A673 (cell line): Measurements from ENCODE around the gene GJC2.

Source experiments
- EZH2 ChIP-seq: fragments of 200-600 bp; sonication (generic); IDR thresholded peaks from 2 replicates; pipeline ENCODE4 v1.6.1; 2017; ENCODE audit warnings: borderline replicate concordance, low read depth, mild to moderate bottlenecking, mixed read lengths, antibody characterized with exemption, low read length; ENCODE audit not compliant: poor library complexity, severe bottlenecking
- TF ChIP-seq, protein P1 (sequence below): fragments of 300-800, 200-600 bp; sonication (generic); conservative IDR thresholded peaks from 2 replicates; pipeline ENCODE4 v1.5.1; 2017; ENCODE audit warnings: low read depth, mild to moderate bottlenecking, antibody characterized with exemption, low read length, moderate library complexity, mixed read lengths

DNA sequence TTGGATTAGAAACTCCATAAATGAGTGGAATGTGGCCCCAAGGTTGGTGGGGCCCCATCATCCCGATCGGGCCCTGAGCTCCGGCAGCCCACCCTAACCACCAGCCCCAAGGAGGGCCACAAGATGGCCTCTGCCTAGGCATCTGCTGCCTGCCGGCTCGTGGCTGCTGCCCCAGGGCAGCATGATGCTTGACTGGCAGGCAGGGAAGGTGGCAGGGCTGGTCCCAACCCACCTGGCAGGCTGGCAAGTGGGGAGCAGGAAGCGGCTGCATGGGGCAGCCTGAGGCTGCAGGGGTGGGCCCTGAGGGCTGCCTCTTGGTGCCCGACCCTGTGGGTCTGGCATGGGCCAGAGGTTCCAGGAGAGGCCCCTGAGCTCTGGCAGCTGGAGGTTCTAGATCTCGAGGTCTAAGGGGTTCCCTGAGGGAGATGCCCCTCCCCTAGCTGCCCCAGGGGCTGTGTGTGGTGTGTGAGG is 760 bp upstream of the GJC2 start:
- TF ChIP-seq, protein P1, sequence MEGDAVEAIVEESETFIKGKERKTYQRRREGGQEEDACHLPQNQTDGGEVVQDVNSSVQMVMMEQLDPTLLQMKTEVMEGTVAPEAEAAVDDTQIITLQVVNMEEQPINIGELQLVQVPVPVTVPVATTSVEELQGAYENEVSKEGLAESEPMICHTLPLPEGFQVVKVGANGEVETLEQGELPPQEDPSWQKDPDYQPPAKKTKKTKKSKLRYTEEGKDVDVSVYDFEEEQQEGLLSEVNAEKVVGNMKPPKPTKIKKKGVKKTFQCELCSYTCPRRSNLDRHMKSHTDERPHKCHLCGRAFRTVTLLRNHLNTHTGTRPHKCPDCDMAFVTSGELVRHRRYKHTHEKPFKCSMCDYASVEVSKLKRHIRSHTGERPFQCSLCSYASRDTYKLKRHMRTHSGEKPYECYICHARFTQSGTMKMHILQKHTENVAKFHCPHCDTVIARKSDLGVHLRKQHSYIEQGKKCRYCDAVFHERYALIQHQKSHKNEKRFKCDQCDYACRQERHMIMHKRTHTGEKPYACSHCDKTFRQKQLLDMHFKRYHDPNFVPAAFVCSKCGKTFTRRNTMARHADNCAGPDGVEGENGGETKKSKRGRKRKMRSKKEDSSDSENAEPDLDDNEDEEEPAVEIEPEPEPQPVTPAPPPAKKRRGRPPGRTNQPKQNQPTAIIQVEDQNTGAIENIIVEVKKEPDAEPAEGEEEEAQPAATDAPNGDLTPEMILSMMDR, result no peak
- no peak for TF ChIP-seq EZH2
